Ovary (tissue), 10 donors: ENCODE results near the gene P2RY12. TPM values are rescaled to one million over a fixed set of nuclear protein-coding genes. Genes with fewer than 3 reads are reported as not detected.

Experiments
- DNase-seq, 5 donors: peaks; one replicate each; pipeline ENCODE4 v3.0.0-alpha.2; 2019 to 2020
- H3K27ac ChIP-seq, 2 donors: fragments of 200-600 bp; one replicate each; pipeline versions ENCODE4 v1.5.1 to v1.8.0; 2019 to 2022
- H3K27me3 ChIP-seq: fragments of 200-600 bp; one replicate; pipeline ENCODE4 v1.8.0; 2022
- H3K36me3 ChIP-seq: fragments of 200-600 bp; sonication (generic); one replicate; pipeline ENCODE4 v1.5.1; 2019
- H3K4me1 ChIP-seq: one replicate; pipeline ENCODE4 v1.8.1; 2013; ENCODE audit warnings: mild to moderate bottlenecking, moderate library complexity; ENCODE audit not compliant: insufficient read depth
- H3K4me3 ChIP-seq: fragments of 200-600 bp; sonication (generic); one replicate; pipeline ENCODE4 v1.5.1; 2017
- H3K9me3 ChIP-seq, 2 donors: fragments of 200-600 bp in 1 of 2; sonication (generic) in 1 of 2; one replicate each; pipeline versions ENCODE4 v1.5.1 to v1.8.1; 2013 to 2019; ENCODE audit warnings: mild to moderate bottlenecking in 1 of 2, moderate library complexity in 1 of 2
- EP300 ChIP-seq: sonication (generic); formaldehyde crosslinking; IDR thresholded peaks from one replicate; pipeline ENCODE4 v1.6.1; 2017; ENCODE audit warnings: antibody characterized with exemption
- POLR2A ChIP-seq: fragments of 450-650 bp; IDR thresholded peaks from one replicate; pipeline ENCODE4 v1.6.1; 2017; ENCODE audit warnings: antibody characterized with exemption, mild to moderate bottlenecking, moderate library complexity
- WGBS, 3 donors: extraction: QIAGEN DNeasy Blood & Tissue Kit in 1 of 3; methylation state at CpG; one replicate each; pipeline versions ENCODE4 v1.1.5 to v1.1.7; 2013 to 2017; 5-methylcytosine and 5-hydroxymethylcytosine counted together
- intact Hi-C, 4 donors: fragments of 100-400 bp; cut with DNase I; formaldehyde crosslinking; loops; one replicate each; pipeline versions ENCODE4 v1.11.0 to v1.15.1; 2022 to 2023
- long read RNA-seq, 3 donors: library from polyadenylated mRNA in 2 of 3; unstranded in 2 of 3; transcript quantifications; one replicate each; pipeline ENCODE4 v2.0.0 and lab custom pipeline, GENCODE V29; 2021 to 2026
- polyA plus RNA-seq, 2 donors: library from polyadenylated mRNA; stranded (reverse); fragments of 200-250 nt in 1 of 2; fragments of 350-450 nt in 1 of 2; fragmentation: Illumina TruSeq in 1 of 2; extraction: RNeasy Lipid Tissue Mini Kit (QIAGEN cat#74804) in 1 of 2; gene quantifications; one replicate each; pipeline ENCODE4 v1.2.3, GENCODE V29; 2013 to 2014
- total RNA-seq, 7 donors: library from RNA; depleted of rRNA in 2 of 7; stranded (reverse); fragments of >200 nt in 2 of 7; fragmentation: NEBNext Ultra II Directional in 3 of 7; extraction: Animal tissue kit (Norgen Biotek cat#: 25700) in 3 of 7; gene quantifications; one replicate each; pipeline versions ENCODE4 v1.1.0 to v1.2.4, GENCODE V29; 2016 to 2023
- TF ChIP-seq, protein P1 (sequence below), 3 donors: fragments of 450-650 bp in 2 of 3; fragments of 200-600 bp in 1 of 3; IDR thresholded peaks; one replicate each; pipeline versions ENCODE4 v1.5.1 to v1.8.0; 2016 to 2022; ENCODE audit warnings: antibody characterized with exemption in 3 of 3, mild to moderate bottlenecking in 1 of 3
- donor health status: DM: no; HTN: no; CAD: no; lungs with moderate emphysema.
- donor health status: DM: no; HTN: no; CAD: no.
- donor health status: Bipolar disorder and iron deficiency.
- donor health status: DM: yes; HTN: yes; CAD: no.
- donor health status: DM: no; HTN: no; CAD: no.
- donor health status: DM: yes; HTN: yes; CAD: no.

The P2RY12 gene
- 1 to 10 TPM in 3 of 7 donors, under 1 TPM in 4; 0.22 to 1.7 (median 0.69) TPM for total RNA-seq
- polyA plus RNA-seq: 1 to 10 TPM in 1 of 2 donors, under 1 TPM in 1; 0.19 to 1.3 TPM
- long read RNA-seq, donor 1: 0 reads
- long read RNA-seq, donor 2, partial matches to known transcripts: 0 of 1 reads
- long read RNA-seq, donor 2, other reads (novel, unspliced or antisense): 0 of 1 reads
- long read RNA-seq, donor 3, partial matches to known transcripts: 0 of 1 reads
- long read RNA-seq, donor 3, other reads (novel, unspliced or antisense): 0 of 1 reads

DNA sequence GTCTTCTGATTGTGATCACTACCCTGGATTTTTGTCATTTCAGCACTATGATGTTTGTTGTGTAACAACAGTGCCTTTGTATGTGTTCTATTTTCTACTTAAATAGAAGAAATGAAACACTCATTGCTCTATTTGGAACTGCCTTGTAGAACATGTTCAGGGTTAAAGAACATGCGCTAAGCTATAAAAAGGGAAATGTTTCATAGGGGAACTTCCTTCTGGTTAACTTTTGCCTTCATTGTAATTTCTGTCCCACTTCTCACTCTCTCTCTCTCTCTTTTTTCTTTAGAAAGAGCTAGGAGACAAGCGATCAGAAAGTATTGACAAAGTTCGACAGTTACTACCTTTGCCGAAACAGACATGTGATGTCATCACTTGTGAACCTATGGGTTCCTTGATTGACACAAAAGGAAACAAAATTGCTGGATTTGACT lies at the start of gene P2RY12:
P2RY12 (minus strand) TSS at position 13 of the 434 bp plus-strand sequence. CDS start 45,908 bp downstream, outside the sequence.
- Histone ChIP-seq H3K36me3 (no peaks in the 10 kb centered on the region), H3K9me3 (no peaks in the 10 kb centered on the region), H3K4me1 (no peaks in the 10 kb centered on the region), H3K27me3 (no peaks in the 10 kb centered on the region), H3K4me3 (peak within 1 kb of the TSS; percentile 25), H3K27ac (no peak within 1 kb of the TSS)
- 93 to 94% (median 93%) methylated on average over 4 of the region's 4 CpGs for WGBS, 3 donors
- intact Hi-C loops: no loop called here
- no peak for DNase-seq
- no peak for TF ChIP-seq POLR2A
- TF ChIP-seq EP300: no peak
- TF ChIP-seq, protein P1, sequence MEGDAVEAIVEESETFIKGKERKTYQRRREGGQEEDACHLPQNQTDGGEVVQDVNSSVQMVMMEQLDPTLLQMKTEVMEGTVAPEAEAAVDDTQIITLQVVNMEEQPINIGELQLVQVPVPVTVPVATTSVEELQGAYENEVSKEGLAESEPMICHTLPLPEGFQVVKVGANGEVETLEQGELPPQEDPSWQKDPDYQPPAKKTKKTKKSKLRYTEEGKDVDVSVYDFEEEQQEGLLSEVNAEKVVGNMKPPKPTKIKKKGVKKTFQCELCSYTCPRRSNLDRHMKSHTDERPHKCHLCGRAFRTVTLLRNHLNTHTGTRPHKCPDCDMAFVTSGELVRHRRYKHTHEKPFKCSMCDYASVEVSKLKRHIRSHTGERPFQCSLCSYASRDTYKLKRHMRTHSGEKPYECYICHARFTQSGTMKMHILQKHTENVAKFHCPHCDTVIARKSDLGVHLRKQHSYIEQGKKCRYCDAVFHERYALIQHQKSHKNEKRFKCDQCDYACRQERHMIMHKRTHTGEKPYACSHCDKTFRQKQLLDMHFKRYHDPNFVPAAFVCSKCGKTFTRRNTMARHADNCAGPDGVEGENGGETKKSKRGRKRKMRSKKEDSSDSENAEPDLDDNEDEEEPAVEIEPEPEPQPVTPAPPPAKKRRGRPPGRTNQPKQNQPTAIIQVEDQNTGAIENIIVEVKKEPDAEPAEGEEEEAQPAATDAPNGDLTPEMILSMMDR (IDR thresholded peaks at IDR 0.05): no peak

DNA sequence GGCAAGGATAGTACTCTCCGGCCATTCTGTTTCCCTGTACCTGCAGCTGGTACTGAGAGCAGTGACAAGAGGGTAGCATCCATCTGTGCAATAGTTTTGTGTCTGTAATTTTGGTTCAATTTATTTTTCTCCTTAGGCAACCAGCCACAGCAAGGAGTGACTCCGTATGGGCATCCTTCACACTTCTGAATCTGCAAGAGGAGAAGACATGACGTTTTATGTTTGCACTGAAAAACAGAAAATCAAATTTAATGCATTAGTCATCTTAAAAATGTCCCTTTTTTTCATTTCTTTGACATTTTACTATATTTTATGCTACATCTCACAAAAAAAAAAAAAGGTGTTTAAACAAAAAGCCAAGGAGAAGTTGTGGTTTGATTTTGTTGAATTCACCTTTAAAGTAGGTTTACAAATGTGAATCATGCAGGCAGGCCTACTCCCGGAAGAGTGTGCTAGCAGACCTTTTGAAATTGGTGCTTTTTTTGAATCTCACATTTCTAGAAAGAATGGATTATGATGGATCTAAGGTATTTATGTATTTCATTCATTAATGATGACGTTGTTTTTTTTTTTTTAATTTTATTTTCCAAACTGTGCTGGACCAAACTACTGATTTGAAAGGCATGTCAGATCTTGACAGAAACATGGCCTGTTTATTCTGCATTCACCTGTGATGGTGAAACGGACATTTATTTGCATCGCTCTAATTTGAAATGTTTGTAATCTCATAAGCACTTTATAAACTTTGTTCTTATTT lies 48.2 kb upstream of the P2RY12 start:
- H3K9me3 ChIP-seq: no peaks in the 10 kb centered on the region
- H3K4me3 ChIP-seq: no peak overlapping the region
- no peak for DNase-seq
- TF ChIP-seq EP300 (no peak), POLR2A (no peak)
- intact Hi-C loops: no loop called here
- H3K4me1 ChIP-seq: no peaks in the 10 kb centered on the region
- 85 to 94% (median 88%) methylated on average over 7 of the region's 7 CpGs for WGBS, 3 donors
- no peak overlapping the region for H3K27ac ChIP-seq
- H3K36me3 ChIP-seq: no peaks in the 10 kb centered on the region
- no peaks in the 10 kb centered on the region for H3K27me3 ChIP-seq

DNA sequence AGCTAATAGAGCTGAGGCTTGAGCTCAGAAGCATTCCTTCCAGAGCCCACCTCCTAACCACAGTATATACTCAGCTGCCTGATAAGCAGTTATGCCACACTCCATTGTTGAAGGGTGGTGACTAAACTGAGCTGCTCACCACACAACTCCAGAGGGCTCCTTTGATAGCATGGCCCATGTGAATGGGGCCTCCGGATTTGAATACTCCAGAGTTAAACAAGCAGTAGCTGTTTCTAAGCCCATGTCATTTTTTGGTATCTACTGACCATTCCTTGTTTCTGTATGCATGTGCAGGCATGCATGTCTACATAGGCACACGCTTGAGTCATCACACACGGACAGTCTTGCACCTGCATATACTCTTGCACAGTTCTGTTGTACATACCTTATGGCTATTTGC lies 47.4 kb upstream of the P2RY12 start:
- H3K36me3 ChIP-seq: no peaks in the 10 kb centered on the region
- H3K27ac ChIP-seq: no peak overlapping the region
- no peak for TF ChIP-seq EP300
- no peak for TF ChIP-seq POLR2A
- TF ChIP-seq, protein P1 (IDR thresholded peaks at IDR 0.05): no peak
- H3K4me1 ChIP-seq: no peaks in the 10 kb centered on the region
- WGBS, 3 donors: 96 to 97% (median 96%) methylated on average over 3 of the region's 3 CpGs
- no peaks in the 10 kb centered on the region for H3K27me3 ChIP-seq
- DNase-seq: no peak
- intact Hi-C loops: no loop called here
- no peaks in the 10 kb centered on the region for H3K9me3 ChIP-seq
- H3K4me3 ChIP-seq: no peak overlapping the region

DNA sequence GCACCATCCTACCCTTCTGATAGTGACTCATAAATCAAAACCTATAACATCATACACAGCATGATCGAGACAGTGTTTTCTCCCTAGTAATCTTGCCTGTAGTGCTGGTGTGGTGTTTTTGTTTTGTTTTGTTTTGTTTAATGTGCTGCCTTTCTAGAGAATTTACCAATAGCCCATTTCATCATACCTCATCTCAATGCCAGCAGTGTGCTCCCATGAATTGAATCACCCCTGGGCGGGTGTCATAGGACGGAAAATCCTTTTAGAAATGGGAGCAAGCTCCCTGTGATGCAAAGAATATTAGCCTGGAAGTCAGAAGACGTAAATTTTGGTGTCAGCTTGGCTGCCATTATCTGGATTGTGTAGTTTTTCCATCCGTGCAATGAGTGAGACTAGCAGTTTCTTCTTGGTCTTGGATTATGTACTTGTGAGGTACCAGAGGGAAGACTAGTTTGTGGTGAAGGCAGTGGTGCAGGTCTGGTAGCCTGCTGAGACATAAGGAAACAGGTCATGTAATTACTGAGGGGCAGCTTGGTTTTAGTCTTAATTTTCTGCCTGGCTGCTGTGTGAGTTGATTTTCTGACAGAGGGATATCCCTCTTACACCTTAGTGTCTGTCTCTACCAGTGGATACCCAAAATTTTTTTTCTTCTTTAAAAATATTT lies 46.4 kb upstream of the P2RY12 start:
- intact Hi-C loops: no loop called here
- H3K4me3 ChIP-seq: no peak overlapping the region
- DNase-seq: no peak
- H3K9me3 ChIP-seq: no peaks in the 10 kb centered on the region
- no peaks in the 10 kb centered on the region for H3K27me3 ChIP-seq
- no peaks in the 10 kb centered on the region for H3K36me3 ChIP-seq
- no peak overlapping the region for H3K27ac ChIP-seq
- no peaks in the 10 kb centered on the region for H3K4me1 ChIP-seq
- no peak for TF ChIP-seq POLR2A
- WGBS, 3 donors: 84 to 93% (median 89%) methylated on average over 5 of the region's 5 CpGs

DNA sequence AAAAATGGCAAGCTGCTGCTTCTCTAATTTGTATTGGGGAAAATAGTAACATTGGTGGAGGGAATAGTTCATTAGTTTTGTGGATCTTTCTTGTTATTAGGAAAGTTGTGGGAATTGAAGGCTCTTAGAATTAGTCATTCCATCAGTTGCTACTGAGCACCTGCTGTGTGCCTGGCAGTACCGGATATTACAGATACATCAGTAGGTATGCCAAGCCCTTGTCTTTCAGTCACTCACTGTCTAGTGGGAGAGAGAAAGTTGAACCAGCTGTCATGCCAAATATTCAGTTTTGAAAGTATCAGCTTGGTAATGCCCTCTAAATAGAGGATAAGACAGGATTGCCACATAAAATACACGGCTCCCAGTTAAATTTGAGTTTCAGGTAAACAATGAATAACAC lies 43.8 kb upstream of the P2RY12 start:
- Histone ChIP-seq H3K4me3 (no peak overlapping the region), H3K4me1 (peaks cover 2% of the 10 kb centered on the region), H3K27ac (no peak overlapping the region), H3K9me3 (no peaks in the 10 kb centered on the region), H3K27me3 (no peaks in the 10 kb centered on the region), H3K36me3 (no peaks in the 10 kb centered on the region)
- no peak for DNase-seq
- intact Hi-C loops: no loop called here
- WGBS, 3 donors: 85 to 88% (median 87%) methylated on average over 2 of the region's 2 CpGs
- TF ChIP-seq, protein P1 (IDR thresholded peaks at IDR 0.05): no peak
